HCT116 (cell line): ENCODE data around the gene PRRT4.

ENCODE experiments used
- EZH2 ChIP-seq: fragments of 200-600 bp; sonication (generic); IDR thresholded peaks from 2 replicates; pipeline ENCODE4 v1.6.1; 2017; ENCODE audit warnings: antibody characterized with exemption, mixed run types
- JUND ChIP-seq: IDR thresholded peaks from 2 replicates; pipeline ENCODE4 v1.6.1; 2012
- POLR2A ChIP-seq: IDR thresholded peaks from 2 replicates; pipeline ENCODE4 v1.7.0; 2011; ENCODE audit warnings: borderline replicate concordance; ENCODE audit not compliant: insufficient read depth, insufficient read length; ENCODE audit errors: extremely low read depth
- TCF7L2 ChIP-seq: IDR thresholded peaks from 2 replicates; pipeline ENCODE4 v1.7.0; 2011; ENCODE audit warnings: borderline replicate concordance, inconsistent platforms; ENCODE audit not compliant: insufficient read depth, insufficient read length; ENCODE audit errors: extremely low read depth
- TF ChIP-seq, protein P1 (sequence below), 3 experiments: fragments of 200-600 bp in 1 of 3; sonication (generic) in 1 of 3; IDR thresholded peaks in 2 of 3; conservative IDR thresholded peaks in 1 of 3; 2 replicates each; pipeline ENCODE4 v1.5.1; 2012 to 2017; ENCODE audit warnings: low read depth in 2 of 3, low read length in 2 of 3, antibody characterized with exemption in 1 of 3, borderline replicate concordance in 1 of 3, control low read depth in 1 of 3, mild to moderate bottlenecking in 1 of 3, mixed read lengths in 1 of 3, mixed run types in 1 of 3, moderate library complexity in 1 of 3; ENCODE audit not compliant: insufficient read depth in 1 of 3

DNA sequence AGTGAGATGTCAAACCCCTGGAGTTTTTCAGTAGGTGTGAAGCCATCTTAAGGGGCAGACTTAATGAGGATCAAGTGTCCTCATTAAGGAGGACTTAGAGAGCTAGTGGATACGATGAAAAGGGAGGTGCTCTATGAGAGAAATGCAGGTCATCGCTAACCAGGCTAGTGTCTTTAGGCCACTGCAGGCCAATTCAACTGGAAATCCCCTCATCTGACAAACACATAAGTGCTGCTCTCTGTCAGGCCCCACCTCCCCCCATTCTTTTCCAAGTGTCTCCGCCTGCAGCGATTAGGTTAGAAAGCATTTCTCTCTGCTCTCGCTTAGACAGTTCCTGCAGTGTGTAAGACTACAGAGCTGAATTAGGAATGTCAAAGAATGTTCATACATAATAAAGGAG lies 51.5 kb downstream of the PRRT4 start:
- TF ChIP-seq, protein P1, sequence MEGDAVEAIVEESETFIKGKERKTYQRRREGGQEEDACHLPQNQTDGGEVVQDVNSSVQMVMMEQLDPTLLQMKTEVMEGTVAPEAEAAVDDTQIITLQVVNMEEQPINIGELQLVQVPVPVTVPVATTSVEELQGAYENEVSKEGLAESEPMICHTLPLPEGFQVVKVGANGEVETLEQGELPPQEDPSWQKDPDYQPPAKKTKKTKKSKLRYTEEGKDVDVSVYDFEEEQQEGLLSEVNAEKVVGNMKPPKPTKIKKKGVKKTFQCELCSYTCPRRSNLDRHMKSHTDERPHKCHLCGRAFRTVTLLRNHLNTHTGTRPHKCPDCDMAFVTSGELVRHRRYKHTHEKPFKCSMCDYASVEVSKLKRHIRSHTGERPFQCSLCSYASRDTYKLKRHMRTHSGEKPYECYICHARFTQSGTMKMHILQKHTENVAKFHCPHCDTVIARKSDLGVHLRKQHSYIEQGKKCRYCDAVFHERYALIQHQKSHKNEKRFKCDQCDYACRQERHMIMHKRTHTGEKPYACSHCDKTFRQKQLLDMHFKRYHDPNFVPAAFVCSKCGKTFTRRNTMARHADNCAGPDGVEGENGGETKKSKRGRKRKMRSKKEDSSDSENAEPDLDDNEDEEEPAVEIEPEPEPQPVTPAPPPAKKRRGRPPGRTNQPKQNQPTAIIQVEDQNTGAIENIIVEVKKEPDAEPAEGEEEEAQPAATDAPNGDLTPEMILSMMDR (IDR thresholded peaks at IDR 0.05 in 2 of 3, conservative IDR thresholded peaks at IDR 0.05 in 1 of 3; ENCODE audit: borderline replicate concordance in 1 of 3, insufficient read depth in 1 of 3, low read depth in 2 of 3, low read length in 2 of 3), result no peak
- TF ChIP-seq POLR2A (no peak), EZH2 (no peak), JUND (no peak), TCF7L2 (no peak)
